Measurements from ENCODE around the gene GCM1. TPM values are rescaled to one million over a fixed set of nuclear protein-coding genes. Genes with fewer than 3 reads are reported as not detected.
A peak's percentile ranks its signal among the peaks of the same experiment; 100 is the strongest.

The GCM1 gene
- total RNA-seq, 1 experiment from 2014 or later, result 0.07 TPM

- Histone ChIP-seq H3K79me2 (ENCODE audit: insufficient read depth, low read length) (no peaks in the 10 kb centered on the region), H2AFZ (ENCODE audit: low read depth, low read length, poor library complexity, severe bottlenecking) (no peak overlapping the region), H3K4me3 (replicated peaks in 1 of 2; ENCODE audit: low read depth in 1 of 2, low read length in 2 of 2) (no peak overlapping the region), H3K4me2 (ENCODE audit: low read length) (0 out of 2 replicates have a peak overlapping the region, but pooled peaks have one; percentile 15), H3K9me2 (ENCODE audit: insufficient read depth) (no peaks in the 10 kb centered on the region), H3K9ac (ENCODE audit: low read length) (no peak overlapping the region), H3K27me3 (ENCODE audit: insufficient read depth, low read length) (no peaks in the 10 kb centered on the region), H3K4me1 (ENCODE audit: control insufficient read depth in 1 of 2, insufficient read depth in 2 of 2, low read length in 2 of 2) (peaks cover 0 to 10% of the 10 kb centered on the region in 2 experiments; a peak in 1 of 4 replicates), H4K20me1 (ENCODE audit: insufficient read depth) (no peaks in the 10 kb centered on the region), H3K36me3 (ENCODE audit: control insufficient read depth in 1 of 2, insufficient read depth in 2 of 2, low read length in 2 of 2) (no peaks in the 10 kb centered on the region), H3K9me3 (ENCODE audit: control insufficient read depth in 1 of 2, insufficient read depth in 1 of 2, low read depth in 1 of 2, low read length in 2 of 2) (no peaks in the 10 kb centered on the region), H3K27ac (ENCODE audit: low read depth, low read length) (no peak overlapping the region)
- ChIA-PET RAD21 (ENCODE audit: low non-redundant PET in 1 of 2, low total read pairs in 2 of 2, uncharacterized antibody in 2 of 2, unreplicated experiment in 2 of 2) (no interaction called here), POLR2A (interaction anchor here (0.7 kb wide), 1 partner anchor 14 kb away, joined by 4 read pairs; no protein-coding TSS in a partner anchor), CTCF (interaction anchor here (0.7 to 1.6 kb wide), 5 partner anchors 17 to 560 kb away, joined by 3 to 5 read pairs (median 3); no protein-coding TSS in a partner anchor)
- no TSS peak for BruUV-seq (replicated peaks)
- intact Hi-C loops (cut with micrococcal nuclease), result no loop called here
- ATAC-seq (no peak), DNase-seq (ENCODE audit: low read depth, low spot score) (no peak)
- no peak for TF ChIP-seq ATF3 (IDR thresholded peaks at IDR 0.05)
- TF ChIP-seq RAD21 (IDR thresholded peaks at IDR 0.05; ENCODE audit: low read depth), result no peak
- no peak for TF ChIP-seq POLR2A (IDR thresholded peaks at IDR 0.05; ENCODE audit: borderline replicate concordance, extremely low read depth, insufficient read depth, insufficient read length)
- no peak for TF ChIP-seq MAX (IDR thresholded peaks at IDR 0.05)
- no peak for TF ChIP-seq EZH2 (IDR thresholded peaks at IDR 0.05)
- no peak for TF ChIP-seq ZBTB33 (IDR thresholded peaks at IDR 0.05; ENCODE audit: extremely low read depth, insufficient replicate concordance, low read length)
- no peak for TF ChIP-seq EGR1 (IDR thresholded peaks at IDR 0.05; ENCODE audit: low read depth)
- no peak for TF ChIP-seq FOSL1 (IDR thresholded peaks at IDR 0.05; ENCODE audit: low read depth)
- no peak for TF ChIP-seq YY1 (IDR thresholded peaks at IDR 0.05; ENCODE audit: extremely low read depth, insufficient replicate concordance, low read depth, low read length)
- no peak for TF ChIP-seq SP1 (IDR thresholded peaks at IDR 0.05; ENCODE audit: low read depth)
- TF ChIP-seq POLR2AphosphoS5 (IDR thresholded peaks at IDR 0.05; ENCODE audit: low read depth, low read length), result no peak
- no peak for TF ChIP-seq REST (IDR thresholded peaks at IDR 0.05; ENCODE audit: low read depth)
- TF ChIP-seq ELF1 (IDR thresholded peaks at IDR 0.05; ENCODE audit: borderline replicate concordance, low read depth), result no peak
- no peak for TF ChIP-seq ZNF274 (IDR thresholded peaks at IDR 0.05; ENCODE audit: low read depth, low read length)
These were observed 20.1 kb upstream of the GCM1 start for GRCh38 chr6:53168516-53169267.

Data from HCT116 (cell line).